T-helper 2 cell treated with Interferon-gamma antibody and Interleukin-4, amounts not matched to agents 5 μg/mL and 100 μg/mL, for 36 hours (primary cell): ENCODE data around the gene PRODH2.
A peak's percentile ranks its signal among the peaks of the same experiment; 100 is the strongest.

ENCODE experiments used
- DNase-seq: peaks from one replicate; pipeline ENCODE4 v3.0.0; 2021; ENCODE audit warnings: low spot score
- H3K27ac Mint-ChIP-seq: one replicate; pipeline ENCODE4 v1.8.0; 2021; ENCODE audit warnings: mild to moderate bottlenecking, mixed read lengths
- H3K27me3 Mint-ChIP-seq: one replicate; pipeline ENCODE4 v1.8.0; 2021; ENCODE audit warnings: low read depth, mixed read lengths
- H3K36me3 Mint-ChIP-seq: one replicate; pipeline ENCODE4 v1.8.0; 2021; ENCODE audit warnings: low read depth, mixed read lengths
- H3K4me1 Mint-ChIP-seq: one replicate; pipeline ENCODE4 v1.8.0; 2021; ENCODE audit warnings: low read depth, mixed read lengths
- H3K4me3 Mint-ChIP-seq: one replicate; pipeline ENCODE4 v1.8.0; 2022; ENCODE audit warnings: mild to moderate bottlenecking, moderate library complexity, mixed read lengths
- H3K9me3 Mint-ChIP-seq: one replicate; pipeline ENCODE4 v1.8.0; 2021; ENCODE audit warnings: mixed read lengths

Gene PRODH2

DNA sequence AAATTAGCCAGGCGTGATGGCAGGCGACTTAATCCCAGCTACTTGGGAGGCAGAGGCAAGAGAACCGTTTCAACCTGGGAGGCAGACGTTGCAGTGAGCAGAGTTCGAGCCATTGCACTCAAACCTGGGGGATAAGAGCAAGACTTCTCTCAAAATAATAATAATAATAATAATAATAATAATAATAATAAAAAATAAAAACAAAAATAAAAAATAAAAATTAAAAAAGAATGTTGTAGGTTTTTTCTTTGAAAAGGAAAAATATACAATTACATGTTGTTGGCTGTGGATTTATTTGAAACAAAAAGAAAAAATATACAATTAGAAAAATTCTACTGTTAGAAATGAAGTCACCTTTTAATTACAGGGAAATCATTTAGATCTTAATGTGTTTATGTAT lies 11.5 kb upstream of the PRODH2 start:
- Mint-ChIP-seq H3K4me1 (no peaks in the 10 kb centered on the region), H3K4me3 (no peak overlapping the region), H3K9me3 (no peaks in the 10 kb centered on the region), H3K27ac (no peak overlapping the region), H3K36me3 (no peaks in the 10 kb centered on the region), H3K27me3 (no peaks in the 10 kb centered on the region)
- no peak for DNase-seq

- Mint-ChIP-seq H3K4me1 (no peaks in the 10 kb centered on the region), H3K36me3 (no peaks in the 10 kb centered on the region), H3K4me3 (no peak overlapping the region), H3K27me3 (peaks cover 3% of the 10 kb centered on the region), H3K9me3 (no peaks in the 10 kb centered on the region), H3K27ac (no peak overlapping the region)
- no peak for DNase-seq
Observed at GRCh38 chr19:35822579-35822978, 9.9 kb upstream of the PRODH2 start.

GRCh38 chr19:35818445-35818844 lies 5.8 kb upstream of the PRODH2 start:
- Mint-ChIP-seq H3K36me3 (no peaks in the 10 kb centered on the region), H3K9me3 (no peaks in the 10 kb centered on the region), H3K27me3 (peaks cover 10% of the 10 kb centered on the region), H3K4me3 (no peak overlapping the region), H3K27ac (no peak overlapping the region), H3K4me1 (no peaks in the 10 kb centered on the region)
- DNase-seq, result no peak

- Mint-ChIP-seq H3K4me3 (no peak overlapping the region), H3K27me3 (peaks cover 10% of the 10 kb centered on the region), H3K9me3 (no peaks in the 10 kb centered on the region), H3K4me1 (no peaks in the 10 kb centered on the region), H3K27ac (no peak overlapping the region), H3K36me3 (no peaks in the 10 kb centered on the region)
- DNase-seq, result no peak
Observed at GRCh38 chr19:35816846-35817245, 4.2 kb upstream of the PRODH2 start.

GRCh38 chr19:35816262-35816661 lies 3.6 kb upstream of the PRODH2 start:
- H3K27ac Mint-ChIP-seq, result no peak overlapping the region
- H3K4me3 Mint-ChIP-seq, result no peak overlapping the region
- no peaks in the 10 kb centered on the region for H3K36me3 Mint-ChIP-seq
- no peaks in the 10 kb centered on the region for H3K4me1 Mint-ChIP-seq
- H3K9me3 Mint-ChIP-seq, result no peaks in the 10 kb centered on the region
- no peak for DNase-seq
- H3K27me3 Mint-ChIP-seq, result peaks cover 10% of the 10 kb centered on the region

GRCh38 chr19:35813043-35813890 lies 622 bp upstream of the PRODH2 start:
- Mint-ChIP-seq H3K27ac (no peak overlapping the region), H3K9me3 (no peaks in the 10 kb centered on the region), H3K27me3 (peaks cover 7% of the 10 kb centered on the region), H3K36me3 (no peaks in the 10 kb centered on the region), H3K4me1 (no peaks in the 10 kb centered on the region), H3K4me3 (no peak overlapping the region)
- DNase-seq, result no peak

- Mint-ChIP-seq H3K4me1 (no peaks in the 10 kb centered on the region), H3K4me3 (no peak overlapping the region), H3K9me3 (no peaks in the 10 kb centered on the region), H3K36me3 (no peaks in the 10 kb centered on the region), H3K27ac (no peak overlapping the region), H3K27me3 (peaks cover 5% of the 10 kb centered on the region)
- no peak for DNase-seq
Observed at GRCh38 chr19:35811317-35812219, 1.1 kb downstream of the PRODH2 start.

GRCh38 chr19:35807633-35808032 lies 5.0 kb downstream of the PRODH2 start:
- Mint-ChIP-seq H3K27me3 (no peaks in the 10 kb centered on the region), H3K4me3 (no peak overlapping the region)
- no peak for DNase-seq

DNA sequence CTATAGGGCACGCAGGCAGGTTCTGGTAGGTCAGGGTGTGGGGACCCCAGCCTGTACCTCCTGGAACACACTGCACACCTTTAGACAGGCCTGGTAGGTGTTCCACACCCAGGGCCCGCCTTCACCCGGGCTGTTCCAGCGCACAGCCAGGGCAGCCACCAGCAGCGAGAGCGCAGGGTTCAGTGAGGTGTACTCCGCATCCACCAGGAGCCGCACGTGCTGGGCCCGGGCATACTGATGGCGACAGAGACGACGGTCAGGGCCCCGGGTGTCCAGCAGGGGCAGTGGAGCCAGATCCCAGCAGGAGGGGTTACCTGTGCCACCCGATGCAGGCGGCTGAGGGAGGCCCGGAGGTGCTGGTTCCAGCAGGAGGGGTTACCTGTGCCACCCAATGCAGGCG lies 6.0 kb downstream of the PRODH2 start:
- H3K27me3 Mint-ChIP-seq, result no peaks in the 10 kb centered on the region
- DNase-seq, result no peak
- H3K36me3 Mint-ChIP-seq, result no peaks in the 10 kb centered on the region
- no peaks in the 10 kb centered on the region for H3K9me3 Mint-ChIP-seq
- H3K27ac Mint-ChIP-seq, result no peak overlapping the region
- H3K4me3 Mint-ChIP-seq, result no peak overlapping the region
- peaks cover 6% of the 10 kb centered on the region for H3K4me1 Mint-ChIP-seq

More at GRCh38 chr19:35807633-35808032, 5.0 kb downstream of the PRODH2 start:
- no peaks in the 10 kb centered on the region for H3K9me3 Mint-ChIP-seq
- H3K36me3 Mint-ChIP-seq, result no peaks in the 10 kb centered on the region
- no peak overlapping the region for H3K27ac Mint-ChIP-seq
- H3K4me1 Mint-ChIP-seq, result peaks cover 6% of the 10 kb centered on the region

- peaks cover 6% of the 10 kb centered on the region for H3K4me1 Mint-ChIP-seq
- H3K9me3 Mint-ChIP-seq, result no peaks in the 10 kb centered on the region
- no peak for DNase-seq
- H3K4me3 Mint-ChIP-seq, result no peak overlapping the region
- no peak overlapping the region for H3K27ac Mint-ChIP-seq
- H3K36me3 Mint-ChIP-seq, result no peaks in the 10 kb centered on the region
- no peaks in the 10 kb centered on the region for H3K27me3 Mint-ChIP-seq
Observed at GRCh38 chr19:35805526-35806102, 7.0 kb downstream of the PRODH2 start.

DNA sequence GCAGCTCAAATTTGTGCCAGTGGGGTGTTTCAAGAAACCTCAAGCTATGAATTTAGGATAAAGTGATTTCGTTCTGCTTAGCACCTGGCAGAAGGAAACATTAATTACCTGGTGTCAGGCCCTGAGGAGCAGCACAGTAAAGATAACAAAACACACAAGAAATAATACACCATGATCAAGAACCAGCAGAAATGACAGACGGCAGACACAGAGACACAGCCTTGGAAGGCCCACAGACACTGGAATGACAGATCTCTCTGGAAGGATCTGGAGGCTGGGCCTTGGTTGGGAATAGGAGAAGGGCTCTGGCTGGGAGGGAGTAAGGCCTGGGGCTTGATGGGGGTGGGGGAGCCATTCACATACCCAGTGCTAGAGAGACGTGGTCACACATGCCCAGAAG lies 10.8 kb downstream of the PRODH2 start:
- no peaks in the 10 kb centered on the region for H3K36me3 Mint-ChIP-seq
- H3K27ac Mint-ChIP-seq, result no peak overlapping the region
- H3K4me3 Mint-ChIP-seq, result no peak overlapping the region
- H3K9me3 Mint-ChIP-seq, result no peaks in the 10 kb centered on the region
- peaks cover 14% of the 10 kb centered on the region for H3K27me3 Mint-ChIP-seq
- no peak for DNase-seq
- H3K4me1 Mint-ChIP-seq, result peaks cover 6% of the 10 kb centered on the region

DNA sequence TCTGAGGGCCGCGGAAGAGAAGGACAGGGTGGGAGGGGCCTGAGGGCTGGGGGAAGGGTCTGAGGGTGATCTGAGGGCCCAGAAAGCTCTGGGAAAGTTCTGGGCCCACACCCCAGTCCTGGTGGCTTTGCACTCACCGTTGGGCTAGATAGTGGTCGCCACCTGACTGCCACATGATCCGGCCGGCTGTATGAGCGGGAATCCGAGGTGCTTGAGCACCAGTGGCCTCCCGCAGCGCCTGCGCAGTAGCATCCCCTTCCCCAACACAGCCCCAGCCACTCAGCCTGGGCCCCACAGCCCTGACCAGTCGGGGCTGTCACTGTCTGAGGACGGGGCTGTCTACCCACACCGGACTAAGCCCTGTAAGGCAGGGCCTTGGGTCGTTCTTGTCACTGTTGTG lies 15.0 kb downstream of the PRODH2 start:
- H3K4me1 Mint-ChIP-seq, result no peaks in the 10 kb centered on the region
- DNase-seq, result peak; percentile 22
- peaks cover 28% of the 10 kb centered on the region for H3K27me3 Mint-ChIP-seq
- no peak overlapping the region for H3K4me3 Mint-ChIP-seq
- H3K27ac Mint-ChIP-seq, result no peak overlapping the region
- no peaks in the 10 kb centered on the region for H3K36me3 Mint-ChIP-seq
- no peaks in the 10 kb centered on the region for H3K9me3 Mint-ChIP-seq

DNA sequence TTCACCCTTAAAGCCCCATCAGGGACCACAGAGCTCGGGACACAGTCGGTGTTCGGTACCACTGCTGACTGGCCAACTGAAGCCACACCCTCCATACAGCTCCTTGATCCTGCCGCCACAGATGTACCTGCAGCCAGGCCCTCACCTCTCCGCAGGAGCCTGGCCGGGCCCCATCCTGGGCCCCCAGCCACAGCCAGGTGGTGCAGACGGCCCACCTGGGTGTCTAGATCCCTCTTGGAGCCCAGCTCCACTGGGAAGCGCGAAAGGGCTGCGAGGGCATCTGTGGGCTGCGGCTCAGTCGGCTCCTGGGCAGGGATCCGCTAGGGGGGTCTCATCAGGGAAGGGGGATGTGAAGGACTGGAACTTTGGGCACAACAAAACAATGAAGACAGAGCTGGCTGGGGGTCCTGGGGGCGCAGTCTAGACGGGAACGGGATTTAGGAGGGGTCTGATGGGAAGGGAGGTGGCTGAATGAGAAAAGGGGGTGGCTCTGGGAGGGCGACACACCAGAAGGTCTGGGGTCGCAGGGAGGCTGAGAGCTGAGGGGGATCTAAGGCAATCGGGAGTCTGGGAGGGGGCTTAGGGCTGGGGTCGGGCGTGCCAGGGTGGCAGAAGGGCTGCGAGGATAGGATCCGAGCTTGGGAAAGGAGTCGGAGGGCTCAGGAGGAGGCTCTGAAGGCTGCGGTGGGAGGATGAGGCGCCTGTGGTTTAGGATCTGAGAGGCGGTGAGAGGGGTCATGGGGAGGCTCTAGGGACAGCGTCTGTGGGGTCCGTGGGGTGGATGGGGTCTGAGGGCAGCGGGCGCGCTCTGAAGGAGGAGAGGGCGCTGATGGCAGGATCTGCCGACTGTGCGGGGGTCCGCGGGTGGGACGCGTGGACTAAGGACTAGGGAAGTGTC lies 15.8 kb downstream of the PRODH2 start:
- H3K27me3 Mint-ChIP-seq, result peaks cover 28% of the 10 kb centered on the region
- H3K4me3 Mint-ChIP-seq, result peak overlapping the region; percentile 6
- no peak for DNase-seq
- no peaks in the 10 kb centered on the region for H3K36me3 Mint-ChIP-seq
- H3K4me1 Mint-ChIP-seq, result no peaks in the 10 kb centered on the region
- H3K27ac Mint-ChIP-seq, result no peak overlapping the region
- no peaks in the 10 kb centered on the region for H3K9me3 Mint-ChIP-seq
